ENCODE data around the gene MYOD1. TPM values are rescaled to one million over a fixed set of nuclear protein-coding genes. Genes with fewer than 3 reads are reported as not detected.

Gene MYOD1
- total RNA-seq, 1 donor from 2014 or later = not detected

- Mint-ChIP-seq H3K27me3 (ENCODE audit: low read depth) (peaks cover 14% of the 10 kb centered on the region), H3K27ac (ENCODE audit: unreplicated experiment) (no peak overlapping the region), H3K4me3 (ENCODE audit: unreplicated experiment) (no peak overlapping the region), H3K4me1 (ENCODE audit: low read depth) (no peaks in the 10 kb centered on the region), H3K36me3 (ENCODE audit: low read depth) (no peaks in the 10 kb centered on the region), H3K9me3 (ENCODE audit: low read depth) (peaks cover 9% of the 10 kb centered on the region)
- DNase-seq (ENCODE audit: low spot score) = no peak
- TF ChIP-seq CTCF (IDR thresholded peaks at IDR 0.05) = no peak
Measured at GRCh38 chr11:17707830-17708229, 11.5 kb upstream of the MYOD1 start.

- no peak overlapping the region for H3K4me3 Mint-ChIP-seq (ENCODE audit: unreplicated experiment)
- TF ChIP-seq CTCF (IDR thresholded peaks at IDR 0.05) = no peak
- H3K27ac Mint-ChIP-seq (ENCODE audit: unreplicated experiment) = no peak overlapping the region
- DNase-seq (ENCODE audit: low spot score) = no peak
- H3K9me3 Mint-ChIP-seq (ENCODE audit: low read depth) = no peaks in the 10 kb centered on the region
- H3K27me3 Mint-ChIP-seq (ENCODE audit: low read depth) = peaks cover 10% of the 10 kb centered on the region
- H3K36me3 Mint-ChIP-seq (ENCODE audit: low read depth) = no peaks in the 10 kb centered on the region
- no peaks in the 10 kb centered on the region for H3K4me1 Mint-ChIP-seq (ENCODE audit: low read depth)
Measured at GRCh38 chr11:17711836-17712235, 7.5 kb upstream of the MYOD1 start.

GRCh38 chr11:17713851-17714250 is 5.5 kb upstream of the MYOD1 start:
- Mint-ChIP-seq H3K27ac (ENCODE audit: unreplicated experiment) (no peak overlapping the region), H3K9me3 (ENCODE audit: low read depth) (no peaks in the 10 kb centered on the region), H3K4me1 (ENCODE audit: low read depth) (peaks cover under 1% of the 10 kb centered on the region), H3K36me3 (ENCODE audit: low read depth) (no peaks in the 10 kb centered on the region), H3K27me3 (ENCODE audit: low read depth) (peaks cover 10% of the 10 kb centered on the region), H3K4me3 (ENCODE audit: unreplicated experiment) (no peak overlapping the region)
- TF ChIP-seq CTCF (IDR thresholded peaks at IDR 0.05) = no peak
- no peak for DNase-seq (ENCODE audit: low spot score)

- no peak for TF ChIP-seq CTCF (IDR thresholded peaks at IDR 0.05)
- Mint-ChIP-seq H3K27me3 (ENCODE audit: low read depth) (peaks cover 8% of the 10 kb centered on the region), H3K27ac (ENCODE audit: unreplicated experiment) (no peak overlapping the region), H3K4me3 (ENCODE audit: unreplicated experiment) (no peak overlapping the region), H3K4me1 (ENCODE audit: low read depth) (peaks cover 3% of the 10 kb centered on the region), H3K9me3 (ENCODE audit: low read depth) (no peaks in the 10 kb centered on the region), H3K36me3 (ENCODE audit: low read depth) (no peaks in the 10 kb centered on the region)
- DNase-seq (ENCODE audit: low spot score) = no peak
Measured at GRCh38 chr11:17714356-17714854, 5.0 kb upstream of the MYOD1 start.

GRCh38 chr11:17714870-17715269 is 4.5 kb upstream of the MYOD1 start:
- H3K4me1 Mint-ChIP-seq (ENCODE audit: low read depth) = peaks cover 3% of the 10 kb centered on the region

More at GRCh38 chr11:17714870-17715269, 4.5 kb upstream of the MYOD1 start:
- Mint-ChIP-seq H3K27ac (ENCODE audit: unreplicated experiment) (no peak overlapping the region), H3K27me3 (ENCODE audit: low read depth) (peaks cover 10% of the 10 kb centered on the region), H3K36me3 (ENCODE audit: low read depth) (no peaks in the 10 kb centered on the region), H3K9me3 (ENCODE audit: low read depth) (no peaks in the 10 kb centered on the region), H3K4me3 (ENCODE audit: unreplicated experiment) (no peak overlapping the region)
- no peak for TF ChIP-seq CTCF (IDR thresholded peaks at IDR 0.05)
- DNase-seq (ENCODE audit: low spot score) = no peak
